Measurements from ENCODE around the gene PAX7.
"Not testable (repeated sequence)": the region's sequence is repeated elsewhere in the genome, so short reads cannot be mapped to it uniquely, and the experiment has no call there.

The PAX7 gene

DNA sequence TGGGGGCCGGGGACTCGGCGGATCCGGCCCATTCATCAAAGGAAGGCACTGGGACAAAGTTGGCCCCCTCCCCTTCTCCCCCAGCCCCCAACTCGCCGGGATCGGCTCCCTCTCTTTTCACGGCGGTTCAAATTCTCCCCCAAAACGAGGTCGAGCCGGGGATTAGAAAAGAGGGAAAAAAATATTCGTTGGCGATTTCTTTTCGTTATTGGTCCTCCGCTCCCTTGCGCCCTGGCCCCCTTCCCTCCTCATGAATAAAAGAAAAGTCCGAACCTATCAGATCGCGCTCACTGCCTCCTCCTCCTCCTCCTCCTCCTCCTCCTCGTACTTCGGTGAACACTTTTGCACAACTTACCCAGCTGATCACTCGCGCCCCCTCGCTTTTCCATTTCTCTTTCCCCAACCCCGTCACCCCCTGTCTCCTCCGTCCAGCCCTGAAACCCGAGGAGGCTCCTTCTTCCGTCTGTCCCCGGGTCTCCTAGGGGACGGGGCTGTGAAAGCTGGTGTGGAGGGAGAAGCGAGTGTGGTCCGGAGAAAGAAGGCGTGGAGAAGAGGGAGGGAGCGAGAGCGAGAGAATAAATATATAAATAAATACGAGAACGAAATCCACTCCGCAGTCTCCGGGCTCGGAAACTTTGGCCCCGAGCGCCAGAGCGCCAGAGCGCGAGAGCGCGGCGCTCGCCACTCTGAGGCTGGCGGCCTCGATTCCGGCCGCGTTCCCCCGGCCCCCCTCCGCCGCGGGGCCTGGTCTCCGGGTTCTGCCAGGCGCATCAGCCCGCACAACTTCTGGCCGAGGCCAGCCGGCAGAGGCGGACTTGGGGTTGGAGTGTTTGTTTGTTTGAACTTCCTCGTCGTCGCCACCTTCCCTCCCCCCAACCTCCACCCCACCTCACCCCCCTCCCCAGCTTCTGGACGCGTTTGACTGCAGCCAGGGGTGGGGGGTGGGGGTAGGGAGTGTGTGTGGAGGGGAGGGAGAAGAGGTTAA, at the start of gene PAX7:
TSS of gene PAX7 (plus strand) at position 336 of the 985 bp plus-strand sequence. CDS start 758 bp downstream, outside the sequence.
- DNase-seq: no peak

- no peak for DNase-seq
Measured at GRCh38 chr1:18581420-18581880, 49.2 kb upstream of the PAX7 start.

DNA sequence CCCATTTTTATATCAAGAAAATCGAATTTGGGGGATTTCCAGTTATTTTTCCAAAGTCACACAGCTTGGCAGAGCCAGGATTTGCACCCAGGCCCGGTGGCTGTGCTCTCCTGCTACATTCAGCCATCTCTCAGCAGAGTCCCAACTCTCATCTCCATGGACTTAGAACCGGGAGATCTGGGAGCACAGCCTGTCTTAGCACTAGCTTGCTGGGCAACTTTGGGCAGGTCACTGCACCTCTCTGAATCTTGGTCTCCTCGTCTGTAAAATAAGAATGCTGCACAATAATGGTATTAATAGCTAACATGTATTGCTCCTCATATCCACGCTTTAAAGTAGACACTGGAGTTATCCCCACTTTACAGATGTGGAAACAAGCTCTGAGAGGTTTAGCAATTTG, 47.8 kb upstream of the PAX7 start:
- DNase-seq: no peak

GRCh38 chr1:18583326-18583941, 47.2 kb upstream of the PAX7 start:
- DNase-seq: no peak

DNA sequence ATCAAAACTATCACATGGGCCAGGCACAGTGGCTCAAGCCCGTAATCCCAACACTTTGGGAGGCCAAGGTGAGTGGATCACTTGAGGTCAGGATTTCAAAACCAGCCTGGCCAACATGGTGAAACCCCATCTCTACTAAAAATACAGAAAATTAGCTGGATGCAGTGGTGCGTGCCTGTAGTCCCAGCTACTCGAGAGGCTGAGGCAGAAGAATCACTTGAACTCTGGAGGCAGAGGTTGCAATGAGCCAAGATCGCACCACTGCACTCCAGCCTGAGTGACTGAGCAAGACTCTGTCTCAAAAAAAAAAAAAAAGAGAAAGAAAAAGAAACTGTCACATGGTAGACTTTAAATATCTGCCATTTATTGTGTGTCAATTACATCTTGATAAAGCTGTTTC, 44.6 kb upstream of the PAX7 start:
- DNase-seq: not testable (repeated sequence)

DNA sequence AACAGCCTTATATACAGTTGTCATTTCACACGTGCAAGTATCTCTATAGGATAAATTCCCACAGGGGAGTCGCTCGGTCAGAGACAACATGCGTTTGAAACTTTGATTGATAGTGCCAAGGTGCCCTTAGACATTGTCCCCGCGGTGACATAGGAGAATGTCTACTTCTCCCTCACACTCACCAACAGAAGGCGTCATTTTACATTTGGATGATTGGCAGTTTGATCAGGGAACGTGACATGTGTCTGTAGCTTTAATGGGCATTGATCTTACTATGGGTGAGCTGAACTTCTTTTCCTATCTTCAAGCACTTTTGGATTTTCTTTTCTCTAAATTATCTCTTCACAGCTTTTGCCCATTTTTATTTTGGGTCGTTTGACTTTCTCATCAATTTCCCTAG, 42.6 kb upstream of the PAX7 start:
- DNase-seq: no peak

GRCh38 chr1:18592368-18592767, 38.3 kb upstream of the PAX7 start:
- no peak for DNase-seq

- peak; percentile 21 for DNase-seq
Measured at GRCh38 chr1:18597160-18598042, 33.2 kb upstream of the PAX7 start.

- DNase-seq: no peak
Measured at GRCh38 chr1:18599086-18599485, 31.6 kb upstream of the PAX7 start.

DNA sequence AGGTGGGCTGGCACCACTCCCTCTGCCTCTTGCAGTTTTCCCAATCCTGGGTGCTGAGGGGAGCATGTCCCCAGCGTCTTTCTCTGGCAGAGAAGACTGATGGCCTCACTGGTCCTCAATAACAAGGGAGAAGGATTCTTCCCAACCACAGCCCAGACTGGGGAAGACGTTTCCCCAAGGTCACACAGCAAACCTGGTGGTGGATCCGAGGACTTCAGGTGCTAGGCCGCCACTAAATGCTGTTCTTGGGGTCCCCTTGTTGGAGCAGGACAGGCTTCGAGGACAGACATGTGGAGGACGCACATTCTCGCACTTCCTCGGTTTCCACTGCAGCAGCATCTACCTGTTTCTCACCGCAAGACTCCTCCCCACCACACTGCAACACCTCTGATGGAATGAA, 30.9 kb upstream of the PAX7 start:
- DNase-seq: no peak

GRCh38 chr1:18602533-18603211, 28.0 kb upstream of the PAX7 start:
- no peak for DNase-seq

- no peak for DNase-seq
Measured at GRCh38 chr1:18603212-18603852, 27.3 kb upstream of the PAX7 start.

- DNase-seq: no peak
Measured at GRCh38 chr1:18606443-18607288, 24.0 kb upstream of the PAX7 start.

DNA sequence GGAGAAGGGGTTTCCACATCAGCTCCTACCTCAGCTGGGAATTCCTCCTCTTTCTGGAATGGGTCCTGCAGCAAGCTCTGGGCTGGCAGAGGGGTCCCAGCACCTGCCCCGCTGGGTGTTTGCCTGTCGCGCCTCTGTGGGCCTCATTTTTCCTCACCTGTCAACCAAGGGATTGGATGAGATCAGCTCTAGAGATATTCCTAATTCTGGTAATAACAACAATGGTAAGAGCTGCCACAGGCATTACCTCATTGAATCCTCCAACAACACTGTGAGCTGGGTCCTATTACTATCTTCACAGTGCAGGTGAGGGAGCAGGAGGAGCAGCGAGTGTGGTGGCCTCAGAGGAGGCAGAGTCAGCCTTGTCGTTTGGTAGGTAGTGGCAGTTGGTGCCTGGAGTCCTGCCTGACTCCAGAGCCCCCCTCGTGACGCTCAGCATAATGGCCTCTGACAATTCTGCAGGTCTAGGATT, 23.3 kb upstream of the PAX7 start:
- DNase-seq: no peak

DNA sequence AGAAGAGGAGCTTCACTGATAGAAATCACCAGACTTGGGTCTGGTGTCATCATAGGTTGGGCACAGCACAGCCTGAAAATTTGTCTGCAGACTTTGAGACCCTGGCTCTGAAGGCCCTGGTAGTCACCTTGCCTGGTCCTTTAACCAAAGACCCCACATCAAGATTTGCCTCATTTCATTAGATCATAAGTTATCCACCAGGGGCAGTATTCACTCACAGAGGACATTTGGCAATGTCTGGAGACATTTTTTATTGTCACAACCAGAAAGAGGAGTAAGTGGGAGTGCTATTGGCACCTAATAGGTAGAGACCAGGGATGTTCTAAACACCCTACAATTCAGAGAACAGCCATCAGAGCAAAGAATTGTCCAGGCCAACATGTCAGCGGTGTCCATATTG, 22.1 kb upstream of the PAX7 start:
- no peak for DNase-seq

- no peak for DNase-seq
Measured at GRCh38 chr1:18611311-18611710, 19.3 kb upstream of the PAX7 start.

DNA sequence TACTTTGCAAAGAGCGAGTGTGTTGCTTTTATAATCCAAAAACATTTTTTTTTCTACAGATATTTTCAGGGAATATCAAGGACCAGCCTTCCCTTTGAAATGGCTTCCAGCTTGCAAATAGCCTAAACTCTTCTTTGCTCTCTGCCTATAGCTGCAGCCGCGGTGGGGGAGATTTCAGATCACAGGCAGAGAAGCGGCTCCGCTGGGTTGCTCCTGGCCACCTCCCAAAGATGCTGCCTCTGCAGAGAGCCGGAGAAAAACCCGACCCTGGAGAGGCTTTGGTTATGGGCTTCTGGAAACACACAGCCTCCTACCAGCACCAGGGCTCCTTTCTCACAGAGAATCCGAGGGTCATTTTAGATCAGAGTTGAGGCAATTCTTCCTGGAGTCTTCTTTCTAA, 18.6 kb upstream of the PAX7 start:
- no peak for DNase-seq

- no peak for DNase-seq
Measured at GRCh38 chr1:18614069-18614735, 16.4 kb upstream of the PAX7 start.

DNA sequence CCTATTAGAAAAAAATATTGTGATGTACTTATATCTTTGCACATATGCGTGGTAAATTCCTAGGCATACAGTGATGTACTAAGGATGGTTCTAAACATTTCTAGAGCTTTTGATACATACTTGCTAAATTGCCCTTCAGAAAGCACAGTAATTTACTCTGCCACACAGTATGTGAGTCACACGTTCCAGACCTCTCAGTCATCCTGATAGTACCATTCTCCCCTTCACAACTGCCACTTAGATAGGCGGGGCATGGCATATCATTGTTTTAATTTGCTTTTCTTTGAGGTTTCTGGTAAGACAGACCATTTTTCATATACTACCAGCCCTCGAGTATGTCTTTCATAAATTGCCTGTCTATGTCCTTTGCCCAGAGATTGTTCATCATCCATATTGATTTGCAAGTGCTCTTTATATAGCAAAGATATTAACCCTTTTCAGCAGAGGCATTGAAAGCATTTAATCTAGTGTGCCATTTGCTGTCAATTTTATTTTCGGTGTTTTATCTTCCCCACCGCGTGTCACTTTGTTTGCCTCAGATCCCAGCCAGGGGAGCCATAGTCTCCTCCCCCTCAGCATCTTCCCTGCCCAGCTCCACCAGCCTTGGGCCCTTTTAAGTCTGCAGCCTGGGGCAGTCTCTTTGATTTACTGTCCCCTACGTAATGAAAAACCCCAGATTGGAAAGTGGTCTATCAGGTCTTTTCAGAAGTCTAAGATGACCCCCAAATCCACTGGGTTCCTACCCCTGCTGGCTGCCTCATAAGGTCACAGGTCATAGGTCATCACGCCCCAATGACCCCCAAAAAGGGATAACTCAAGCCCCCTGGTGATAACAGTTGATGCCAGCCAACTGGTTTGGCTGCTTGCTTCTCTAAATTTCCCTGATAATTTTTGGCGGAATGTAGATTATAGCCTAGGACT, 11.8 kb upstream of the PAX7 start:
- no peak for DNase-seq
